ENCODE measurements around the gene HNRNPUL1.

GRCh38 chr19:41328157-41328841 is 64.1 kb downstream of the HNRNPUL1 start:
- no peak for TF ChIP-seq SIN3A (IDR thresholded peaks at IDR 0.05; ENCODE audit: borderline replicate concordance, insufficient read depth, low read length)
- no peak for TF ChIP-seq POLR2AphosphoS5 (IDR thresholded peaks at IDR 0.05; ENCODE audit: low read depth, low read length)
- TF ChIP-seq TAF1 (IDR thresholded peaks at IDR 0.05; ENCODE audit: borderline replicate concordance, insufficient read depth, low read length) = no peak
- no peak for TF ChIP-seq REST (IDR thresholded peaks at IDR 0.05; ENCODE audit: insufficient read depth in 1 of 2, low read depth in 2 of 2, low read length in 2 of 2)
